Body of pancreas (tissue), 4 donors: ENCODE results near the gene SPA17. TPM values are rescaled to one million over a fixed set of nuclear protein-coding genes. Genes with fewer than 3 reads are reported as not detected.

Source experiments
- ATAC-seq: fragments of 150-250 bp; one replicate; pipeline ENCODE4 v1.9.1; 2016
- DNase-seq, 4 donors: peaks; one replicate each; pipeline ENCODE4 v3.0.0-alpha.2; 2019
- H3K27ac ChIP-seq, 4 donors: fragments of 200-600 bp; sonication (generic); 1 replicate in 3 of 4; 2 replicates in 1 of 4; pipeline versions ENCODE4 v1.5.1 to v1.6.1; 2016 to 2019; ENCODE audit warnings: mild to moderate bottlenecking in 1 of 4, mixed read lengths in 1 of 4, moderate library complexity in 1 of 4
- H3K27me3 ChIP-seq, 2 donors: fragments of 200-600 bp; sonication (generic); one replicate each; pipeline ENCODE4 v1.6.0; 2016; ENCODE audit warnings: mild to moderate bottlenecking in 1 of 2
- H3K36me3 ChIP-seq, 2 donors: fragments of 200-600 bp; sonication (generic); replicated peaks in 1 of 2; 2 replicates each; pipeline ENCODE4 v1.5.1; 2016; ENCODE audit warnings: low read depth in 2 of 2; ENCODE audit not compliant: insufficient read depth in 1 of 2
- H3K4me1 ChIP-seq: fragments of 200-600 bp; sonication (generic); one replicate; pipeline ENCODE4 v1.6.0; 2016
- H3K4me3 ChIP-seq, 2 donors: fragments of 200-600 bp; sonication (generic); 1 replicate in 1 of 2; 2 replicates in 1 of 2; pipeline ENCODE4 v1.5.1; 2016 to 2019
- H3K9me3 ChIP-seq, 3 donors: fragments of 200-600 bp; sonication (generic); 1 replicate in 2 of 3; 2 replicates in 1 of 3; pipeline ENCODE4 v1.5.1; 2016
- CTCF ChIP-seq, 7 experiments: fragments of 450-650 bp in 4 of 7; fragments of 200-600 bp in 3 of 7; sonication (generic) in 3 of 7; IDR thresholded peaks; one replicate each; pipeline ENCODE4 v1.5.1; 2016 to 2019; ENCODE audit warnings: antibody characterized with exemption in 7 of 7
- POLR2A ChIP-seq, 3 donors: fragments of 450-650 bp; IDR thresholded peaks; one replicate each; pipeline ENCODE4 v1.6.1; 2016; ENCODE audit warnings: antibody characterized with exemption in 3 of 3, mild to moderate bottlenecking in 2 of 3
- WGBS, 2 donors: methylation state at CpG; one replicate each; pipeline ENCODE4 v1.1.5; 2017; 5-methylcytosine and 5-hydroxymethylcytosine counted together
- intact Hi-C: fragments of 100-400 bp; cut with DNase I; formaldehyde crosslinking; loops from one replicate; pipeline ENCODE4 v1.15.1; 2023
- total RNA-seq, 2 donors: library from RNA; depleted of rRNA; stranded (reverse); fragments of >200 nt; gene quantifications; one replicate each; pipeline ENCODE4 v1.1.0, GENCODE V29; 2016

The SPA17 gene
- total RNA-seq, 2 donors from 2014 or later, result 1.3 to 2.6 TPM

- intact Hi-C loops, result no loop called here
Observed at GRCh38 chr11:124693142-124693541, 19.4 kb downstream of the SPA17 start.

GRCh38 chr11:124699547-124699946 lies 25.8 kb downstream of the SPA17 start:
- no peak for TF ChIP-seq POLR2A (IDR thresholded peaks at IDR 0.05)
- TF ChIP-seq CTCF (IDR thresholded peaks at IDR 0.05), result no peak

More at GRCh38 chr11:124693142-124693541, 19.4 kb downstream of the SPA17 start:
- H3K4me3 ChIP-seq, result no peak overlapping the region
- no peaks in the 10 kb centered on the region for H3K27me3 ChIP-seq
- 89 to 91% methylated on average over 2 of the region's 2 CpGs for WGBS, 2 donors
- no peak overlapping the region for H3K27ac ChIP-seq
- TF ChIP-seq POLR2A (IDR thresholded peaks at IDR 0.05) (no peak), CTCF (IDR thresholded peaks at IDR 0.05) (no peak)
- no peaks in the 10 kb centered on the region for H3K9me3 ChIP-seq
- H3K4me1 ChIP-seq, result no peaks in the 10 kb centered on the region
- DNase-seq (no peak), ATAC-seq (no peak)
- no peaks in the 10 kb centered on the region for H3K36me3 ChIP-seq

GRCh38 chr11:124700028-124700427 lies 26.3 kb downstream of the SPA17 start:
- Histone ChIP-seq H3K4me3 (no peak overlapping the region), H3K27ac (no peak overlapping the region), H3K9me3 (no peaks in the 10 kb centered on the region), H3K4me1 (no peaks in the 10 kb centered on the region), H3K36me3 (no peaks in the 10 kb centered on the region), H3K27me3 (no peaks in the 10 kb centered on the region)
- TF ChIP-seq POLR2A (IDR thresholded peaks at IDR 0.05), result no peak
- intact Hi-C loops, result no loop called here
- no peak for ATAC-seq
- no peak for DNase-seq

More at GRCh38 chr11:124699547-124699946, 25.8 kb downstream of the SPA17 start:
- WGBS, 2 donors, result 69 to 79% methylated on average over 1 of the region's 1 CpG
- DNase-seq, result no peak
- Histone ChIP-seq H3K27me3 (no peaks in the 10 kb centered on the region), H3K27ac (no peak overlapping the region), H3K4me1 (no peaks in the 10 kb centered on the region), H3K9me3 (no peaks in the 10 kb centered on the region), H3K4me3 (no peak overlapping the region), H3K36me3 (no peaks in the 10 kb centered on the region)
- intact Hi-C loops, result no loop called here
- no peak for ATAC-seq

GRCh38 chr11:124707829-124708228 lies 34.1 kb downstream of the SPA17 start:
- no peaks in the 10 kb centered on the region for H3K27me3 ChIP-seq
- H3K27ac ChIP-seq, result no peak overlapping the region
- no peak for DNase-seq
- ATAC-seq, result no peak
- H3K4me3 ChIP-seq, result no peak overlapping the region
- no peaks in the 10 kb centered on the region for H3K9me3 ChIP-seq
- no peaks in the 10 kb centered on the region for H3K36me3 ChIP-seq
- intact Hi-C loops, result no loop called here
- no peak for TF ChIP-seq CTCF (IDR thresholded peaks at IDR 0.05)
- no peak for TF ChIP-seq POLR2A (IDR thresholded peaks at IDR 0.05)
- WGBS, 2 donors, result 70 to 85% methylated on average over 4 of the region's 4 CpGs
- H3K4me1 ChIP-seq, result no peaks in the 10 kb centered on the region

- DNase-seq (no peak), ATAC-seq (no peak)
- peaks cover under 1% of the 10 kb centered on the region for H3K4me1 ChIP-seq
- TF ChIP-seq POLR2A (IDR thresholded peaks at IDR 0.05) (no peak), CTCF (IDR thresholded peaks at IDR 0.05) (no peak)
- intact Hi-C loops, result no loop called here
- H3K4me3 ChIP-seq, result no peak overlapping the region
- no peaks in the 10 kb centered on the region for H3K9me3 ChIP-seq
- H3K27ac ChIP-seq, result no peak overlapping the region
- 49 to 54% methylated on average over 3 of the region's 3 CpGs for WGBS, 2 donors
- H3K36me3 ChIP-seq, result no peaks in the 10 kb centered on the region
- H3K27me3 ChIP-seq, result no peaks in the 10 kb centered on the region
Observed at GRCh38 chr11:124712392-124712791, 38.7 kb downstream of the SPA17 start.
